Neural progenitor cell (in vitro differentiated cells): ENCODE measurements around the gene SLC6A7. TPM values are rescaled to one million over a fixed set of nuclear protein-coding genes. Genes with fewer than 3 reads are reported as not detected.

ENCODE experiments used
- DNase-seq: peaks from one replicate; pipeline ENCODE4 v3.0.0-alpha.2; 2016; ENCODE audit warnings: low spot score
- H2AFZ ChIP-seq: fragments of 200-600 bp; sonication (generic); replicated peaks from 2 replicates; pipeline ENCODE4 v1.6.1; 2016; ENCODE audit warnings: antibody characterized with exemption
- H3F3A ChIP-seq: fragments of 200-600 bp; sonication (generic); 2 replicates; pipeline ENCODE4 v1.6.1; 2016; ENCODE audit warnings: antibody characterized with exemption, low read depth
- H3K27ac ChIP-seq: fragments of 200-600 bp; sonication (generic); 2 replicates; pipeline ENCODE4 v1.5.1; 2016; ENCODE audit warnings: mild to moderate bottlenecking
- H3K27me3 ChIP-seq: fragments of 200-600 bp; sonication (generic); 2 replicates; pipeline ENCODE4 v1.6.1; 2016; ENCODE audit warnings: mild to moderate bottlenecking, moderate library complexity
- H3K36me3 ChIP-seq: fragments of 200-600 bp; sonication (generic); 2 replicates; pipeline ENCODE4 v1.5.1; 2016
- H3K4me1 ChIP-seq: fragments of 200-600 bp; sonication (generic); 2 replicates; pipeline ENCODE4 v1.6.1; 2016; ENCODE audit warnings: mixed run types
- H3K4me2 ChIP-seq: fragments of 200-600 bp; sonication (generic); 2 replicates; pipeline ENCODE4 v1.6.1; 2016
- H3K4me3 ChIP-seq: fragments of 200-600 bp; sonication (generic); 2 replicates; pipeline ENCODE4 v1.5.1; 2016
- H3K79me2 ChIP-seq: fragments of 200-600 bp; sonication (generic); 2 replicates; pipeline ENCODE4 v1.6.1; 2016; ENCODE audit warnings: low read depth
- H3K9ac ChIP-seq: fragments of 200-600 bp; sonication (generic); 2 replicates; pipeline ENCODE4 v1.6.1; 2016
- H3K9me3 ChIP-seq: fragments of 200-600 bp; sonication (generic); 2 replicates; pipeline ENCODE4 v1.5.1; 2016; ENCODE audit warnings: low read depth
- H4K20me1 ChIP-seq: fragments of 200-600 bp; sonication (generic); 2 replicates; pipeline ENCODE4 v1.6.1; 2016; ENCODE audit warnings: low read depth
- H3K27ac Mint-ChIP-seq: 3 replicates; pipeline ENCODE4 v1.8.0; 2021; ENCODE audit warnings: mixed read lengths
- H3K27me3 Mint-ChIP-seq: 2 replicates; pipeline ENCODE4 v1.8.0; 2022; ENCODE audit warnings: low read depth, mild to moderate bottlenecking, inconsistent platforms, moderate library complexity, mixed read lengths; ENCODE audit not compliant: insufficient read depth
- H3K36me3 Mint-ChIP-seq: 3 replicates; pipeline ENCODE4 v1.8.0; 2021; ENCODE audit warnings: mixed read lengths
- H3K4me1 Mint-ChIP-seq: 3 replicates; pipeline ENCODE4 v1.8.0; 2021; ENCODE audit warnings: mixed read lengths
- H3K4me3 Mint-ChIP-seq: 3 replicates; pipeline ENCODE4 v1.8.0; 2021; ENCODE audit warnings: mild to moderate bottlenecking, moderate library complexity, mixed read lengths
- H3K9me3 Mint-ChIP-seq: 3 replicates; pipeline ENCODE4 v1.8.0; 2020; ENCODE audit warnings: mixed read lengths
- EZH2 ChIP-seq: fragments of 200-600 bp; sonication (generic); IDR thresholded peaks from 2 replicates; pipeline ENCODE4 v1.6.1; 2017; ENCODE audit warnings: antibody characterized with exemption, mild to moderate bottlenecking, moderate library complexity
- EZH2phosphoT487 ChIP-seq: fragments of 200-600 bp; sonication (generic); IDR thresholded peaks from 2 replicates; pipeline ENCODE4 v1.6.1; 2017; ENCODE audit warnings: antibody characterized with exemption
- total RNA-seq: library from RNA; depleted of rRNA; stranded (reverse); fragments of >200 nt; gene quantifications from 2 replicates; pipeline ENCODE4 v1.2.3, GENCODE V29; 2015; ENCODE audit warnings: low replicate concordance
- TF ChIP-seq, protein P1 (sequence below): fragments of 200-600 bp; sonication (generic); IDR thresholded peaks from 2 replicates; pipeline ENCODE4 v1.5.1; 2017; ENCODE audit warnings: antibody characterized with exemption, mild to moderate bottlenecking

Gene SLC6A7
- total RNA-seq, 1 donor from 2014 or later: not detected

- Histone ChIP-seq H3K79me2 (no peaks in the 10 kb centered on the region), H3K4me3 (no peak overlapping the region), H3K9me3 (no peaks in the 10 kb centered on the region), H3K36me3 (no peaks in the 10 kb centered on the region), H4K20me1 (no peaks in the 10 kb centered on the region), H2AFZ (no peak overlapping the region), H3K27me3 (no peaks in the 10 kb centered on the region), H3K9ac (no peak overlapping the region), H3K27ac (no peak overlapping the region), H3F3A (no peaks in the 10 kb centered on the region), H3K4me1 (no peaks in the 10 kb centered on the region), H3K4me2 (no peak overlapping the region)
- Mint-ChIP-seq H3K9me3 (no peaks in the 10 kb centered on the region), H3K27ac (no peak overlapping the region), H3K4me1 (peaks cover 15% of the 10 kb centered on the region), H3K4me3 (no peak overlapping the region), H3K27me3 (peaks cover 8% of the 10 kb centered on the region), H3K36me3 (no peaks in the 10 kb centered on the region)
- TF ChIP-seq EZH2 (no peak), EZH2phosphoT487 (no peak)
- TF ChIP-seq, protein P1, sequence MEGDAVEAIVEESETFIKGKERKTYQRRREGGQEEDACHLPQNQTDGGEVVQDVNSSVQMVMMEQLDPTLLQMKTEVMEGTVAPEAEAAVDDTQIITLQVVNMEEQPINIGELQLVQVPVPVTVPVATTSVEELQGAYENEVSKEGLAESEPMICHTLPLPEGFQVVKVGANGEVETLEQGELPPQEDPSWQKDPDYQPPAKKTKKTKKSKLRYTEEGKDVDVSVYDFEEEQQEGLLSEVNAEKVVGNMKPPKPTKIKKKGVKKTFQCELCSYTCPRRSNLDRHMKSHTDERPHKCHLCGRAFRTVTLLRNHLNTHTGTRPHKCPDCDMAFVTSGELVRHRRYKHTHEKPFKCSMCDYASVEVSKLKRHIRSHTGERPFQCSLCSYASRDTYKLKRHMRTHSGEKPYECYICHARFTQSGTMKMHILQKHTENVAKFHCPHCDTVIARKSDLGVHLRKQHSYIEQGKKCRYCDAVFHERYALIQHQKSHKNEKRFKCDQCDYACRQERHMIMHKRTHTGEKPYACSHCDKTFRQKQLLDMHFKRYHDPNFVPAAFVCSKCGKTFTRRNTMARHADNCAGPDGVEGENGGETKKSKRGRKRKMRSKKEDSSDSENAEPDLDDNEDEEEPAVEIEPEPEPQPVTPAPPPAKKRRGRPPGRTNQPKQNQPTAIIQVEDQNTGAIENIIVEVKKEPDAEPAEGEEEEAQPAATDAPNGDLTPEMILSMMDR: no peak
- no peak for DNase-seq
Observed at GRCh38 chr5:150236313-150236712, 46.5 kb downstream of the SLC6A7 start.

DNA sequence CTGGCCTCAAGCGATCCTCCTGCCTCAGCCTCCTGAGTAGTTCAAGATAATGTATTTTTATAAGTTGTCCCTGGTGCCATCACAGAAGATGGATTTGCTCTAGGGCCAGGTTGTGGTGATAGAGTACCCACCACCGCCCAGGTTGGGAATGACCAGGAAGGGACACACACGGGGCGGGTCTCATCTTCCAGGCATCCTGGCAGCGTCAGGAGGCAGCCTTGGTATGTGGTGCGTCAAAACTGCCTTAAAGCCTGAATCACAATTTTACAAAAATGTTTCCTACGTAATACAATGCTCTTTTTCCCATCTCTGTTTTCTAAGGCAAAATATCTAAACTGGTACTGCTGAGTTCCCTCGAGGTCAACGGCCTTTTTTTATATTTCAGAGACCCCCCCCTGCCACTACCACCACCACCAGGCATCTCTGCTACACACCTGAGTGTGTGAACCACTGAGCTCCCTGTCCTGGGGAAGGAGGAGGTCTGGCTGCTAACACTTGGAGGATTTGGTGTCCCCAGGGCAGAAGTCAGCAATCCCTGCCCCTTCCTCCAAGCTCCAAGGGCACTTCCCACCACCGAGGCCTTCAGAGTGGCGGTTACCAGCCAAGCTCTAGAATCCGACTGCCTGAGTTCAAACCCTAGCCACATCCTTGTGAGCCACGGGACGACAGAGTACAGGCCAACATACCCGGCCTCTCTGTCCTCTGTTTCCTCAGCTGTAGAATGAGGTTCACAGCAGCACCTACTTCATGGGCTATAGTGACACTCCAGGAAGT, 47.3 kb downstream of the SLC6A7 start:
- H3K4me2 ChIP-seq: no peak overlapping the region
- H3K27ac Mint-ChIP-seq: no peak overlapping the region
- DNase-seq: no peak

GRCh38 chr5:150238646-150239045, 48.8 kb downstream of the SLC6A7 start:
- Histone ChIP-seq H3K4me1 (peaks cover 21% of the 10 kb centered on the region), H3K27me3 (no peaks in the 10 kb centered on the region), H2AFZ (no peak overlapping the region), H3K9me3 (no peaks in the 10 kb centered on the region), H3K79me2 (no peaks in the 10 kb centered on the region), H3F3A (peaks cover 4% of the 10 kb centered on the region), H3K36me3 (no peaks in the 10 kb centered on the region), H3K4me2 (no peak overlapping the region), H3K9ac (no peak overlapping the region), H3K4me3 (no peak overlapping the region), H4K20me1 (no peaks in the 10 kb centered on the region), H3K27ac (no peak overlapping the region)
- no peak for DNase-seq
- Mint-ChIP-seq H3K9me3 (no peaks in the 10 kb centered on the region), H3K36me3 (no peaks in the 10 kb centered on the region), H3K4me1 (peaks cover 32% of the 10 kb centered on the region), H3K4me3 (no peak overlapping the region), H3K27me3 (peaks cover 8% of the 10 kb centered on the region), H3K27ac (no peak overlapping the region)
- no peak for TF ChIP-seq EZH2
- TF ChIP-seq EZH2phosphoT487: no peak
- TF ChIP-seq, protein P1: no peak

More for the DNA sequence above, 47.3 kb downstream of the SLC6A7 start:
- Histone ChIP-seq H3K4me1 (peaks cover 7% of the 10 kb centered on the region), H3K36me3 (no peaks in the 10 kb centered on the region), H3K79me2 (no peaks in the 10 kb centered on the region), H3K9ac (no peak overlapping the region), H3K27ac (no peak overlapping the region), H2AFZ (no peak overlapping the region), H3K9me3 (no peaks in the 10 kb centered on the region), H4K20me1 (no peaks in the 10 kb centered on the region), H3K4me3 (no peak overlapping the region), H3K27me3 (no peaks in the 10 kb centered on the region), H3F3A (peaks cover 1% of the 10 kb centered on the region)
- Mint-ChIP-seq H3K4me3 (no peak overlapping the region), H3K36me3 (no peaks in the 10 kb centered on the region), H3K9me3 (no peaks in the 10 kb centered on the region), H3K27me3 (peaks cover 8% of the 10 kb centered on the region), H3K4me1 (peaks cover 22% of the 10 kb centered on the region)
- TF ChIP-seq EZH2phosphoT487 (no peak), EZH2 (no peak)
- TF ChIP-seq, protein P1: no peak
